K562 (cell line): ENCODE results near the gene OGDH. TPM values are rescaled to one million over a fixed set of nuclear protein-coding genes. Genes with fewer than 3 reads are reported as not detected.

ENCODE experiments used
- ATAC-seq: fragments of 200-7000 bp; cut with Tn5 transposase; 3 replicates; pipeline ENCODE4 v1.9.1; 2020; ENCODE audit warnings: moderate library complexity
- BruUV-seq: library from RNA; stranded (reverse); fragments of 400-500 nt; replicated peaks from 2 replicates; lab custom pipeline; 2021; lab: Mats Ljungman, UMichigan
- CTCF ChIA-PET: fragments of 300-600 bp; formaldehyde crosslinking; extraction: SDS; loops from one replicate; lab custom pipeline; 2021; ENCODE audit warnings: low intra/inter-chr PET ratio; lab: Yijun Ruan, JAX
- POLR2A ChIA-PET: fragments of 300-600, 350-650 bp; sonication (Branson Sonifier 250); formaldehyde crosslinking; extraction: SDS; loops from one replicate; lab custom pipeline; 2021; ENCODE audit warnings: antibody characterized with exemption, inconsistent platforms; lab: Yijun Ruan, JAX
- DNase-seq, 4 experiments: peaks; one replicate each; pipeline versions ENCODE4 v3.0.0 to v3.0.0-alpha.2; 2011 to 2018; ENCODE audit warnings: low spot score in 3 of 4, mixed read lengths in 3 of 4; ENCODE audit errors: extremely low read depth in 1 of 4
- FAIRE-seq: peaks from 2 replicates; lab custom pipeline; 2011; peaks lifted over from hg19 to GRCh38; lab: Jason Lieb, UNC
- H2AFZ ChIP-seq: 2 replicates; pipeline ENCODE4 v1.6.0; 2011; ENCODE audit warnings: low read depth, low read length, control low read depth, inconsistent platforms
- H3K27ac ChIP-seq: fragments of 200-600 bp; 3 replicates; pipeline ENCODE4 v1.8.0; 2011; ENCODE audit warnings: low read depth, mild to moderate bottlenecking, control low read depth, inconsistent platforms, low read length, moderate library complexity, mixed read lengths; ENCODE audit errors: extremely low read depth
- H3K27me3 ChIP-seq, 2 experiments: fragments of 300-600 bp in 1 of 2; 2 replicates in 1 of 2; 3 replicates in 1 of 2; pipeline versions ENCODE4 v1.6.0 to v1.8.0; 2011; ENCODE audit warnings: inconsistent platforms in 2 of 2, low read length in 2 of 2, mild to moderate bottlenecking in 1 of 2, mixed read lengths in 1 of 2, moderate library complexity in 1 of 2; ENCODE audit not compliant: control insufficient read depth in 2 of 2, insufficient read depth in 2 of 2
- H3K36me3 ChIP-seq: fragments of 300-600 bp; 3 replicates; pipeline ENCODE4 v1.8.0; 2011; ENCODE audit warnings: mild to moderate bottlenecking, low read length, inconsistent platforms; ENCODE audit not compliant: control insufficient read depth, insufficient read depth
- H3K4me1 ChIP-seq, 2 experiments: fragments of 200-600 bp in 1 of 2; replicated peaks in 1 of 2; 2 replicates in 1 of 2; 3 replicates in 1 of 2; pipeline versions ENCODE4 v1.5.1 to v1.8.0; 2011; ENCODE audit warnings: inconsistent platforms in 2 of 2, low read length in 2 of 2, mild to moderate bottlenecking in 1 of 2, mixed read lengths in 1 of 2, moderate library complexity in 1 of 2; ENCODE audit not compliant: control insufficient read depth in 2 of 2, insufficient read depth in 2 of 2
- H3K4me2 ChIP-seq: 2 replicates; pipeline ENCODE4 v1.6.1; 2011; ENCODE audit warnings: low read length, control low read depth, inconsistent platforms, mixed read lengths; ENCODE audit not compliant: insufficient read depth
- H3K4me3 ChIP-seq: fragments of 200-600 bp; sonication (generic), shearing (Covaris generic); 2 replicates; pipeline ENCODE4 v1.5.1; 2016; ENCODE audit warnings: control low read depth, inconsistent platforms
- H3K79me2 ChIP-seq: fragments of 200-600 bp; 3 replicates; pipeline ENCODE4 v1.8.0; 2011; ENCODE audit warnings: low read length, inconsistent platforms; ENCODE audit not compliant: control insufficient read depth, insufficient read depth
- H3K9ac ChIP-seq, 2 experiments: 2 replicates each; pipeline versions ENCODE4 v1.6.0 to v1.6.1; 2011; ENCODE audit warnings: low read depth in 2 of 2, low read length in 2 of 2, control low read depth in 1 of 2, inconsistent platforms in 1 of 2, mild to moderate bottlenecking in 1 of 2, mixed read lengths in 1 of 2; ENCODE audit not compliant: insufficient read depth in 1 of 2
- H3K9me1 ChIP-seq: one replicate; pipeline ENCODE4 v1.6.0; 2011; ENCODE audit warnings: inconsistent platforms, mild to moderate bottlenecking, low read length, moderate library complexity; ENCODE audit not compliant: control insufficient read depth, insufficient read depth
- H3K9me3 ChIP-seq: replicated peaks from 2 replicates; pipeline ENCODE4 v1.5.1; 2011; ENCODE audit warnings: low read depth, low read length, inconsistent platforms; ENCODE audit not compliant: control insufficient read depth, insufficient read depth
- H4K20me1 ChIP-seq: replicated peaks from 2 replicates; pipeline ENCODE4 v1.6.1; 2011; ENCODE audit warnings: low read length, inconsistent platforms, mixed read lengths; ENCODE audit not compliant: control insufficient read depth, insufficient read depth
- ARHGAP35 ChIP-seq: fragments of 450-650 bp; IDR thresholded peaks from 2 replicates; pipeline ENCODE4 v1.6.1; 2018; ENCODE audit not compliant: partially characterized antibody
- CBFA2T2 ChIP-seq: fragments of 450-650 bp; conservative IDR thresholded peaks from 2 replicates; pipeline ENCODE4 v1.6.1; 2017; ENCODE audit warnings: mild to moderate bottlenecking
- CEBPG ChIP-seq, 3 experiments: fragments of 200-800 bp in 1 of 3; sonication (Bioruptor generic) in 1 of 3; sonication (generic) in 1 of 3; formaldehyde crosslinking in 1 of 3; IDR thresholded peaks in 2 of 3; conservative IDR thresholded peaks in 1 of 3; 2 replicates each; pipeline versions ENCODE4 v1.6.1 to v1.8.0; 2016 to 2022; ENCODE audit warnings: missing compliant biosample characterization in 2 of 3, missing genetic modification characterization in 2 of 3, mild to moderate bottlenecking in 1 of 3, missing genetic modification reagents in 1 of 3
- HDAC6 ChIP-seq: IDR thresholded peaks from 2 replicates; pipeline ENCODE4 v1.6.1; 2012; ENCODE audit warnings: low read depth, mild to moderate bottlenecking, control low read depth, inconsistent platforms, low read length, moderate library complexity
- NR3C1 ChIP-seq: sonication (generic); formaldehyde crosslinking; IDR thresholded peaks from 2 replicates; pipeline ENCODE4 v1.8.1; 2022; ENCODE audit warnings: missing genetic modification reagents
- POLR3A ChIP-seq: IDR thresholded peaks from 2 replicates; pipeline ENCODE4 v1.6.1; 2011; ENCODE audit warnings: borderline replicate concordance, mild to moderate bottlenecking, moderate library complexity; ENCODE audit not compliant: insufficient read length, insufficient read depth; ENCODE audit errors: extremely low read depth
- PTBP1 ChIP-seq: fragments of 200-400 bp; formaldehyde crosslinking; IDR thresholded peaks from 2 replicates; pipeline ENCODE4 v1.6.1; 2017; ENCODE audit warnings: low read depth, low read length
- RHOXF2B ChIP-seq: fragments of 250-450 bp; sonication (Bioruptor Pico); conservative IDR thresholded peaks from 2 replicates; pipeline ENCODE4 v1.5.1; 2021
- SMARCA4 ChIP-seq: fragments of 450-650 bp; IDR thresholded peaks from 2 replicates; pipeline ENCODE4 v1.6.1; 2016
- SRSF7 ChIP-seq: fragments of 200-400 bp; formaldehyde crosslinking; optimal IDR thresholded peaks from 2 replicates; pipeline ENCODE3; 2017; ENCODE audit warnings: mild to moderate bottlenecking, low read depth, low read length
- ZNF124 ChIP-seq: sonication (generic); formaldehyde crosslinking; IDR thresholded peaks from 2 replicates; pipeline ENCODE4 v1.8.1; 2022; ENCODE audit warnings: missing genetic modification reagents
- ZNF134 ChIP-seq: fragments of 250-450 bp; sonication (Bioruptor Pico); conservative IDR thresholded peaks from 2 replicates; pipeline ENCODE4 v1.4.0; 2020
- ZNF174 ChIP-seq: fragments of 250-450 bp; sonication (Bioruptor Pico); IDR thresholded peaks from 2 replicates; pipeline ENCODE4 v1.4.0; 2020; ENCODE audit warnings: mild to moderate bottlenecking
- ZNF707 ChIP-seq: fragments of 250-450 bp; sonication (Bioruptor Pico); conservative IDR thresholded peaks from 2 replicates; pipeline ENCODE4 v1.8.0; 2022; ENCODE audit warnings: inconsistent platforms, mild to moderate bottlenecking, moderate library complexity
- WGBS: fragments of 100-300 bp; shearing (Covaris generic); methylation state at CpG from one replicate; pipeline ENCODE4 v1.1.6; 2016; ENCODE audit warnings: low coverage, mixed read lengths; ENCODE audit not compliant: insufficient coverage; ENCODE audit errors: missing lambda C conversion rate; 5-methylcytosine and 5-hydroxymethylcytosine counted together
- in situ Hi-C: fragments of 300-500 bp; cut with MboI; formaldehyde crosslinking; loops from 4 replicates; pipeline ENCODE4 v1.15.0; 2018; ENCODE audit warnings: inconsistent platforms, mixed read lengths
- intact Hi-C: fragments of 100-400 bp; cut with micrococcal nuclease; formaldehyde crosslinking; loops from 2 replicates; pipeline ENCODE4 v1.14.2; 2022
- polyA plus RNA-seq, 8 experiments: library from polyadenylated mRNA; depleted of rRNA in 4 of 8; stranded (reverse) in 5 of 8; unstranded in 3 of 8; fragments of >200 nt; fragmentation: Nextera tagmentation in 2 of 8; fragmentation: Illumina TruSeq in 1 of 8; extraction: Ambion mirVana in 2 of 8; extraction: Trizol in 1 of 8; gene quantifications; 2 replicates each; pipeline versions ENCODE4 v1.2.1 to v1.2.3, GENCODE V29; 2011 to 2014; ENCODE audit warnings: inconsistent platforms in 1 of 8, missing spikeins in 1 of 8
- total RNA-seq, 7 experiments: library from RNA; depleted of rRNA in 6 of 7; stranded (reverse); fragments of >200 nt in 6 of 7; fragmentation: Illumina TruSeq in 2 of 7; extraction: Trizol in 2 of 7; gene quantifications; 2 replicates each; pipeline versions ENCODE4 v1.2.1 to v1.2.3, GENCODE V29; 2011 to 2021; ENCODE audit warnings: low replicate concordance in 1 of 7
- TF ChIP-seq, protein P1 (sequence below): fragments of 450-650 bp; formaldehyde crosslinking; IDR thresholded peaks from 2 replicates; pipeline ENCODE4 v1.4.0; 2020; ENCODE audit warnings: mild to moderate bottlenecking, moderate library complexity
- TF ChIP-seq, protein P2 (sequence below): sonication (generic); formaldehyde crosslinking; IDR thresholded peaks from 2 replicates; pipeline ENCODE4 v1.8.0; 2023; ENCODE audit warnings: mild to moderate bottlenecking, missing genetic modification reagents
- TF ChIP-seq, protein P3 (sequence below): fragments of 450-650 bp; IDR thresholded peaks from 2 replicates; pipeline ENCODE4 v1.6.1; 2017; ENCODE audit warnings: antibody characterized with exemption, mild to moderate bottlenecking

The OGDH gene
- total and polyA plus RNA-seq, 9 of the 15 experiments (the other 6 are each of a cell fraction or from before 2014, with no cell fraction given): 3.1 to 80.3 (median 23.5) TPM

DNA sequence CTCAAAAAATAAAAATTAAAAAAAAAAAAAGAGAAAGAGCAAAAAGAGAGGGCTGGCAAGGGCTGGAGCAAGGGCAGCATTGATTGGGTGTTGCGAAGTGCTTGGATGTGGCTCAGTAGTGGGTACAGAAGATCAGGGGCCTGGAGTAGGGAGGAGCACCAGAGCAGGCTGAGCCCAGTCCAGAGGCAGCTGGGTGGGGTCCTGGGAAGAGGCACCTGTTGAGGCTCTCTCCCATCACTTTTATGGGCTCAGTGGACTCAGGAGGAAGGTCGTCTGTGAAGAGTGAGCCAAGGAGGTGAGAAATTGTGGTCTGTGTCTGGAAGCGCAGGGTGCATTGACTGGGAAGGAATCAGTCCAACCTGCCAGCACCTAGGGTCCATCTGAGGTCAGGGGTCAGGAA lies 130.5 kb downstream of the OGDH start:
- CTCF ChIA-PET: no interaction called here
- H3K4me1 ChIP-seq: no peaks in the 10 kb centered on the region; a peak in 1 of 5 replicates
- no peak for FAIRE-seq
- TF ChIP-seq ZNF134 (CRISPR knock-in tag): no peak
- no peak for TF ChIP-seq SRSF7
- no peak for TF ChIP-seq ARHGAP35
- no peak for TF ChIP-seq ZNF174 (CRISPR knock-in tag)
- TF ChIP-seq ZNF707 (CRISPR knock-in tag): no peak
- no peak for TF ChIP-seq POLR3A
- TF ChIP-seq ZNF124: no peak
- TF ChIP-seq NR3C1 (CRISPR knock-in tag): no peak
- no peak for TF ChIP-seq PTBP1
- TF ChIP-seq, protein P1, sequence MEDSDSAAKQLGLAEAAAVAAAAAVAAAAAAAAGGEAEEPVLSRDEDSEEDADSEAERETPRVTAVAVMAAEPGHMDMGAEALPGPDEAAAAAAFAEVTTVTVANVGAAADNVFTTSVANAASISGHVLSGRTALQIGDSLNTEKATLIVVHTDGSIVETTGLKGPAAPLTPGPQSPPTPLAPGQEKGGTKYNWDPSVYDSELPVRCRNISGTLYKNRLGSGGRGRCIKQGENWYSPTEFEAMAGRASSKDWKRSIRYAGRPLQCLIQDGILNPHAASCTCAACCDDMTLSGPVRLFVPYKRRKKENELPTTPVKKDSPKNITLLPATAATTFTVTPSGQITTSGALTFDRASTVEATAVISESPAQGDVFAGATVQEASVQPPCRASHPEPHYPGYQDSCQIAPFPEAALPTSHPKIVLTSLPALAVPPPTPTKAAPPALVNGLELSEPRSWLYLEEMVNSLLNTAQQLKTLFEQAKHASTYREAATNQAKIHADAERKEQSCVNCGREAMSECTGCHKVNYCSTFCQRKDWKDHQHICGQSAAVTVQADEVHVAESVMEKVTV (CRISPR knock-in tag): no peak
- TF ChIP-seq SMARCA4: no peak
- TF ChIP-seq RHOXF2B (CRISPR knock-in tag): no peak
- no peak for TF ChIP-seq CEBPG (CRISPR knock-in tag; IDR thresholded peaks at IDR 0.05)
- no peak for TF ChIP-seq CEBPG (tag; conservative IDR thresholded peaks at IDR 0.05 in 1 of 2, IDR thresholded peaks at IDR 0.05 in 1 of 2)
- TF ChIP-seq, protein P2, sequence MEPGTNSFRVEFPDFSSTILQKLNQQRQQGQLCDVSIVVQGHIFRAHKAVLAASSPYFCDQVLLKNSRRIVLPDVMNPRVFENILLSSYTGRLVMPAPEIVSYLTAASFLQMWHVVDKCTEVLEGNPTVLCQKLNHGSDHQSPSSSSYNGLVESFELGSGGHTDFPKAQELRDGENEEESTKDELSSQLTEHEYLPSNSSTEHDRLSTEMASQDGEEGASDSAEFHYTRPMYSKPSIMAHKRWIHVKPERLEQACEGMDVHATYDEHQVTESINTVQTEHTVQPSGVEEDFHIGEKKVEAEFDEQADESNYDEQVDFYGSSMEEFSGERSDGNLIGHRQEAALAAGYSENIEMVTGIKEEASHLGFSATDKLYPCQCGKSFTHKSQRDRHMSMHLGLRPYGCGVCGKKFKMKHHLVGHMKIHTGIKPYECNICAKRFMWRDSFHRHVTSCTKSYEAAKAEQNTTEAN (CRISPR knock-in tag): no peak
- TF ChIP-seq CBFA2T2: no peak
- no peak for TF ChIP-seq HDAC6
- TF ChIP-seq, protein P3, sequence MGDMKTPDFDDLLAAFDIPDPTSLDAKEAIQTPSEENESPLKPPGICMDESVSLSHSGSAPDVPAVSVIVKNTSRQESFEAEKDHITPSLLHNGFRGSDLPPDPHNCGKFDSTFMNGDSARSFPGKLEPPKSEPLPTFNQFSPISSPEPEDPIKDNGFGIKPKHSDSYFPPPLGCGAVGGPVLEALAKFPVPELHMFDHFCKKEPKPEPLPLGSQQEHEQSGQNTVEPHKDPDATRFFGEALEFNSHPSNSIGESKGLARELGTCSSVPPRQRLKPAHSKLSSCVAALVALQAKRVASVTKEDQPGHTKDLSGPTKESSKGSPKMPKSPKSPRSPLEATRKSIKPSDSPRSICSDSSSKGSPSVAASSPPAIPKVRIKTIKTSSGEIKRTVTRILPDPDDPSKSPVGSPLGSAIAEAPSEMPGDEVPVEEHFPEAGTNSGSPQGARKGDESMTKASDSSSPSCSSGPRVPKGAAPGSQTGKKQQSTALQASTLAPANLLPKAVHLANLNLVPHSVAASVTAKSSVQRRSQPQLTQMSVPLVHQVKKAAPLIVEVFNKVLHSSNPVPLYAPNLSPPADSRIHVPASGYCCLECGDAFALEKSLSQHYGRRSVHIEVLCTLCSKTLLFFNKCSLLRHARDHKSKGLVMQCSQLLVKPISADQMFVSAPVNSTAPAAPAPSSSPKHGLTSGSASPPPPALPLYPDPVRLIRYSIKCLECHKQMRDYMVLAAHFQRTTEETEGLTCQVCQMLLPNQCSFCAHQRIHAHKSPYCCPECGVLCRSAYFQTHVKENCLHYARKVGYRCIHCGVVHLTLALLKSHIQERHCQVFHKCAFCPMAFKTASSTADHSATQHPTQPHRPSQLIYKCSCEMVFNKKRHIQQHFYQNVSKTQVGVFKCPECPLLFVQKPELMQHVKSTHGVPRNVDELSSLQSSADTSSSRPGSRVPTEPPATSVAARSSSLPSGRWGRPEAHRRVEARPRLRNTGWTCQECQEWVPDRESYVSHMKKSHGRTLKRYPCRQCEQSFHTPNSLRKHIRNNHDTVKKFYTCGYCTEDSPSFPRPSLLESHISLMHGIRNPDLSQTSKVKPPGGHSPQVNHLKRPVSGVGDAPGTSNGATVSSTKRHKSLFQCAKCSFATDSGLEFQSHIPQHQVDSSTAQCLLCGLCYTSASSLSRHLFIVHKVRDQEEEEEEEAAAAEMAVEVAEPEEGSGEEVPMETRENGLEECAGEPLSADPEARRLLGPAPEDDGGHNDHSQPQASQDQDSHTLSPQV: no peak

More for the DNA sequence above, 130.5 kb downstream of the OGDH start:
- no peak for DNase-seq
- Histone ChIP-seq H3K36me3 (no peaks in the 10 kb centered on the region), H3K9me3 (no peaks in the 10 kb centered on the region), H3K79me2 (no peaks in the 10 kb centered on the region), H3K9ac (0 out of 4 replicates have a peak overlapping the region, but pooled peaks of 1 of the 2 experiments have one; percentile 28), H2AFZ (no peak overlapping the region), H4K20me1 (no peaks in the 10 kb centered on the region), H3K27ac (no peak overlapping the region), H3K4me3 (no peak overlapping the region), H3K27me3 (no peaks in the 10 kb centered on the region), H3K9me1 (no peaks in the 10 kb centered on the region), H3K4me2 (no peak overlapping the region)
- peak; percentile 28 for ATAC-seq
- 61% methylated on average over 3 of the region's 3 CpGs for WGBS
- BruUV-seq: no TSS peak
- in situ Hi-C loops (no loop called here), intact Hi-C loops (no loop called here)
- POLR2A ChIA-PET: interaction anchor here (0.6 kb wide), 1 partner anchor 29 kb away, joined by 3 read pairs; no protein-coding TSS in a partner anchor
